Measurements from ENCODE around the gene TENM4.

TENM4 gene

GRCh38 chr11:79192836-79193235, 248.0 kb downstream of the TENM4 start:
- TF ChIP-seq MAX (IDR thresholded peaks at IDR 0.05) (no peak), CREB1 (IDR thresholded peaks at IDR 0.05; ENCODE audit: low read depth) (no peak), CEBPB (IDR thresholded peaks at IDR 0.05) (no peak), USF1 (IDR thresholded peaks at IDR 0.05) (no peak), EGR1 (IDR thresholded peaks at IDR 0.05) (no peak), TCF12 (IDR thresholded peaks at IDR 0.05; ENCODE audit: low read depth) (no peak), REST (IDR thresholded peaks at IDR 0.05; ENCODE audit: low read depth) (no peak), EP300 (IDR thresholded peaks at IDR 0.05; ENCODE audit: borderline replicate concordance) (no peak), TEAD4 (IDR thresholded peaks at IDR 0.05) (no peak), TAF1 (IDR thresholded peaks at IDR 0.05; ENCODE audit: low read depth) (no peak)

GRCh38 chr11:79189601-79190000, 251.2 kb downstream of the TENM4 start:
- TF ChIP-seq USF1 (IDR thresholded peaks at IDR 0.05) (no peak), TCF12 (IDR thresholded peaks at IDR 0.05; ENCODE audit: low read depth) (no peak), REST (IDR thresholded peaks at IDR 0.05; ENCODE audit: low read depth) (no peak), EGR1 (IDR thresholded peaks at IDR 0.05) (no peak), FOXM1 (IDR thresholded peaks at IDR 0.05; ENCODE audit: borderline replicate concordance, low read depth) (no peak), MAX (IDR thresholded peaks at IDR 0.05) (no peak), ZBTB7A (IDR thresholded peaks at IDR 0.05; ENCODE audit: low read depth) (no peak), EP300 (IDR thresholded peaks at IDR 0.05; ENCODE audit: borderline replicate concordance) (no peak), TEAD4 (IDR thresholded peaks at IDR 0.05) (no peak), NFIC (IDR thresholded peaks at IDR 0.05) (no peak), CEBPB (IDR thresholded peaks at IDR 0.05) (no peak), TAF1 (IDR thresholded peaks at IDR 0.05; ENCODE audit: low read depth) (no peak), RAD21 (IDR thresholded peaks at IDR 0.05; ENCODE audit: low read depth) (no peak)

- TF ChIP-seq FOXM1 (IDR thresholded peaks at IDR 0.05; ENCODE audit: borderline replicate concordance, low read depth) = no peak
- no peak for TF ChIP-seq EP300 (IDR thresholded peaks at IDR 0.05; ENCODE audit: borderline replicate concordance)
- TF ChIP-seq NFIC (IDR thresholded peaks at IDR 0.05) = no peak
- TF ChIP-seq CREB1 (IDR thresholded peaks at IDR 0.05; ENCODE audit: low read depth) = no peak
- no peak for TF ChIP-seq TAF1 (IDR thresholded peaks at IDR 0.05; ENCODE audit: low read depth)
- no peak for TF ChIP-seq CEBPB (IDR thresholded peaks at IDR 0.05)
- TF ChIP-seq RAD21 (IDR thresholded peaks at IDR 0.05; ENCODE audit: low read depth) = no peak
- TF ChIP-seq ZBTB7A (IDR thresholded peaks at IDR 0.05; ENCODE audit: low read depth) = no peak
- TF ChIP-seq MAX (IDR thresholded peaks at IDR 0.05) = no peak
- TF ChIP-seq TEAD4 (IDR thresholded peaks at IDR 0.05) = no peak
- no peak for TF ChIP-seq EGR1 (IDR thresholded peaks at IDR 0.05)
- TF ChIP-seq USF1 (IDR thresholded peaks at IDR 0.05) = no peak
- TF ChIP-seq TCF12 (IDR thresholded peaks at IDR 0.05; ENCODE audit: low read depth) = no peak
- no peak for TF ChIP-seq YY1 (IDR thresholded peaks at IDR 0.05; ENCODE audit: low read depth)
- TF ChIP-seq REST (IDR thresholded peaks at IDR 0.05; ENCODE audit: low read depth) = no peak
Measured at GRCh38 chr11:79189055-79189454, 251.8 kb downstream of the TENM4 start.

GRCh38 chr11:79186669-79187068, 254.2 kb downstream of the TENM4 start:
- no peak for TF ChIP-seq CREB1 (IDR thresholded peaks at IDR 0.05; ENCODE audit: low read depth)
- TF ChIP-seq RAD21 (IDR thresholded peaks at IDR 0.05; ENCODE audit: low read depth) = no peak
- TF ChIP-seq ZBTB7A (IDR thresholded peaks at IDR 0.05; ENCODE audit: low read depth) = no peak
- no peak for TF ChIP-seq NFIC (IDR thresholded peaks at IDR 0.05)
- TF ChIP-seq MAX (IDR thresholded peaks at IDR 0.05) = no peak
- TF ChIP-seq EGR1 (IDR thresholded peaks at IDR 0.05) = no peak
- no peak for TF ChIP-seq FOXM1 (IDR thresholded peaks at IDR 0.05; ENCODE audit: borderline replicate concordance, low read depth)
- TF ChIP-seq EP300 (IDR thresholded peaks at IDR 0.05; ENCODE audit: borderline replicate concordance) = no peak

Measured in Ishikawa (cell line).